ENCODE data around the gene USP31.

DNA sequence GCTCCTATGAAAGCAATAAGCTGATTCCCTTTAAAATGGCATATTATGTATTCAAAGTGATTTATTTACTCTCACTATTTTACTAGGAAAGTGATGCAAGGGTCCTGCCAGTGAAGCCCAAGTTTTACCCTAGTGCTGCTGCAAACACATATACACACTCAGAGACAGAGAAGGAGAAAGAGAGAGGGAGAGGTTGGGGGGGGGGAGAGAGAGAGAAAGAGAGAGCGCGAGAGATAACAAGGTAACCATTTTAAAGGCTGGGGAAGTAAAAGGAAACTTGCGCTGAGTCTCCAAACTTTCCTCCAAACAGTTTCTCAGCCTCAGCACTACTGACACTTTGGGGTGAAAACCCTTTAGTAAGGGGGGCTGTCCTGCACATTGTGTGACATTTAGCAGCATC lies 5.9 kb downstream of the USP31 start:
- TF ChIP-seq, protein P1, sequence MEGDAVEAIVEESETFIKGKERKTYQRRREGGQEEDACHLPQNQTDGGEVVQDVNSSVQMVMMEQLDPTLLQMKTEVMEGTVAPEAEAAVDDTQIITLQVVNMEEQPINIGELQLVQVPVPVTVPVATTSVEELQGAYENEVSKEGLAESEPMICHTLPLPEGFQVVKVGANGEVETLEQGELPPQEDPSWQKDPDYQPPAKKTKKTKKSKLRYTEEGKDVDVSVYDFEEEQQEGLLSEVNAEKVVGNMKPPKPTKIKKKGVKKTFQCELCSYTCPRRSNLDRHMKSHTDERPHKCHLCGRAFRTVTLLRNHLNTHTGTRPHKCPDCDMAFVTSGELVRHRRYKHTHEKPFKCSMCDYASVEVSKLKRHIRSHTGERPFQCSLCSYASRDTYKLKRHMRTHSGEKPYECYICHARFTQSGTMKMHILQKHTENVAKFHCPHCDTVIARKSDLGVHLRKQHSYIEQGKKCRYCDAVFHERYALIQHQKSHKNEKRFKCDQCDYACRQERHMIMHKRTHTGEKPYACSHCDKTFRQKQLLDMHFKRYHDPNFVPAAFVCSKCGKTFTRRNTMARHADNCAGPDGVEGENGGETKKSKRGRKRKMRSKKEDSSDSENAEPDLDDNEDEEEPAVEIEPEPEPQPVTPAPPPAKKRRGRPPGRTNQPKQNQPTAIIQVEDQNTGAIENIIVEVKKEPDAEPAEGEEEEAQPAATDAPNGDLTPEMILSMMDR (IDR thresholded peaks at IDR 0.05): no peak
- no peak for TF ChIP-seq POLR2A (IDR thresholded peaks at IDR 0.05)
